ENCODE measurements around the gene APLF.

- TF ChIP-seq EZH2 (IDR thresholded peaks at IDR 0.05; ENCODE audit: insufficient read depth, low read length) (no peak), CTCF (IDR thresholded peaks at IDR 0.05; ENCODE audit: insufficient read depth, low read depth, low read length) (no peak)
These were observed 49.0 kb upstream of the APLF start for GRCh38 chr2:68418419-68418818.
